GM19043 (cell line): ENCODE measurements around the gene HDAC6.
A peak's percentile ranks its signal among the peaks of the same experiment; 100 is the strongest.

Experiments used
- ATAC-seq: cut with Tn5 transposase; IDR thresholded peaks from one replicate; pipeline ENCODE4 v1.9.1; 2021; ENCODE audit warnings: low read depth; ENCODE audit not compliant: unreplicated experiment

HDAC6 gene

DNA sequence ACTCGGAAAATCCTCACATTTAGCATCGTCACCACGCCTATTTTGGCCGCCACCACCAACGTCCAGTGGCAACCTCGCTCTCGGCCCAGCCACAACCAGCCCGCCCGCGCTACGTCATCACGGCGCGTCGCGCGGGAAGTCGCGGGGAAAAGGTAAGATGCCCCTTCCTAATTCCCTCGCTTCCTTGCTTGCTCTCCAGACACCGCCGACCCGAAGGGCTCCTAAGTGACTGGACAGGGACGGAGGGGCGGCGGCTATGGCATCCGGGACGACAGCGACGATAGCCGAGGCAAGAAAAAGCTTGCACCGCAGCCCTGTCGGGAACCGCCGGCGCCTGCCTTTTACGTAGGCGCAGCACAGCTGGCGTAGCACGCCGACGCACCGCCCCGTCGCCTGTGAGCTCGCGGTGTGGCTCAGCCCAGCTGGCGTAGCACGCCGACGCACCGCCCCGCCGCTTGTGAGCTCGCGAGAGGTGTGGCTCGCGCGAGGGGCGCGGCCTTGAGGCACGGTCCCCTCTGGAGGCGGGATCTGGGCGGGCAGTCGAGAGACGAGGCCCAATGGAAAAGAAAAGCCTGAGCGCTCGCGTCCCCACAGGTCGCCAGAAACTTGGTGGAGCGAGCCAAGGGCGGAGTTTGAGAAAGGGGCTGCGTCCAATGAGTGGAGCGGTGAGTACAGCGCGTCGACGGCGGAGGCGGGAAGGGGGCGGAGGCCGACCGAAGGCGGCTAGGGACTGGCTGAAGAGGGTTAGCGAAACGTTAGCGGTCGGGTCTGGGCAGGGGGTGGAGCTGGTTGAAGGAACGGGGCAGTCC, at the start of gene HDAC6:
Gene HDAC6 (plus strand): TSS at position 788 of the 809 bp plus-strand sequence. CDS start 626 bp downstream, outside the sequence.
- ATAC-seq: peak; percentile 88

DNA sequence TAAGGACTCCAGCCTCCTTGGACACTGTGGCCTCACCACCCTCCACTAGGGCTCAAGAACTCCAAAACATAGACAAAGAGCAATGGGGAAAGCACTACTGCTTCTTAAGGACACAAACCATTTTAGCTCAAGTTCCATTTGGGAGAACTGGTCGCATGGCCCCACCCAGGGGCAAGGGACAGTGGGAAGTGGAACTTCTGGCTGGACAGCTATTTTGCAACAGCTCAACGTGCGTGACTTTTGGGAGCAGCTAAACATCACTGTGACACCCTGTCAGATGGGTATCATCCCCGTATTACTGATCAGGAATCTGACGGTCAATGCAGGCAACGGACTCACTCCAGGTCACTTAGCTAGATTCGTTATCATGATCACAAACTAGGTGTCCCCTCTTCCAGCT, 49.4 kb upstream of the HDAC6 start:
- no peak for ATAC-seq

DNA sequence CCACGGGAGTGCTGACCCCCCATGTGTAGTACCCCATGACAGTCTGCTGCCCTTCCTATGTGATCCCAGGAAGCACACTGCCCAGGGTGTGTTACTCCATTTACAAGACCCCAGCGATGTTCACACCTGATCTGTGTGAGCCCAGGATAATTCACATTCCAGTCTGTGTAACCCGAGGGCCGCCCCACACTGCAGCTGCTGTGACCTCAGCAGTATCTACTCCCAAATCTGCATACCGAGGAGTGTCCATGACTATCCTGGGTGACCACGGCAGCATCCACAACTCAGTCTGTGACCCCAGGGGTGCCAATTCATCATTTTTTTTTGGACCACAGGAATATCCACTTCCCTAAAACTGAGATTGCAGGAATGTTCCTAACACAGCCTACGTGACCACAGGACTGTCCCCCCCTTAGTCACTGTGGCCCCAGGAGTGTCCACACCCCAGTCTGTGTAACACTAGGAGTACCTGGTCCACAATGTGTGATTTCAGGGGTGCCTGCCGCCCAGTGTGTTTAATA, 48.1 kb upstream of the HDAC6 start:
- no peak for ATAC-seq

DNA sequence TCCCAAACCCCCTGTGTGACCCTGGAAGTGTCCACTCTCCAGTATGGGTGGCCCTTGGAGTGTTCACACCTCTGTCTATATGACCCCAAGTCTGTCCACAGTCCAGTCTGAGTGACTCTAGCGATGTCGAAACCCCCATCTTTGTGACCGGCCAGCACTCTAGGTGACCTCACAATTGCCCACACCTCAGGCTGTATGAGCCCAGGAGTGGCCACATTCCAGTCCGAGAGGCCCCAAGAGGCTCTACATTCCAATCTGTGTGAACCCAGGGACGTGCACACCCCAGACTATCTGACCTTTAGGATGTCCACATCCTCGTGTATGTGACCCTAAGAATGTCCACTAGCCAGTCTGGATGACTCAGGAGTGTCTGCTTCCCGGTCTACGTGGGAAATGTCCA, 47.6 kb upstream of the HDAC6 start:
- ATAC-seq: no peak

DNA sequence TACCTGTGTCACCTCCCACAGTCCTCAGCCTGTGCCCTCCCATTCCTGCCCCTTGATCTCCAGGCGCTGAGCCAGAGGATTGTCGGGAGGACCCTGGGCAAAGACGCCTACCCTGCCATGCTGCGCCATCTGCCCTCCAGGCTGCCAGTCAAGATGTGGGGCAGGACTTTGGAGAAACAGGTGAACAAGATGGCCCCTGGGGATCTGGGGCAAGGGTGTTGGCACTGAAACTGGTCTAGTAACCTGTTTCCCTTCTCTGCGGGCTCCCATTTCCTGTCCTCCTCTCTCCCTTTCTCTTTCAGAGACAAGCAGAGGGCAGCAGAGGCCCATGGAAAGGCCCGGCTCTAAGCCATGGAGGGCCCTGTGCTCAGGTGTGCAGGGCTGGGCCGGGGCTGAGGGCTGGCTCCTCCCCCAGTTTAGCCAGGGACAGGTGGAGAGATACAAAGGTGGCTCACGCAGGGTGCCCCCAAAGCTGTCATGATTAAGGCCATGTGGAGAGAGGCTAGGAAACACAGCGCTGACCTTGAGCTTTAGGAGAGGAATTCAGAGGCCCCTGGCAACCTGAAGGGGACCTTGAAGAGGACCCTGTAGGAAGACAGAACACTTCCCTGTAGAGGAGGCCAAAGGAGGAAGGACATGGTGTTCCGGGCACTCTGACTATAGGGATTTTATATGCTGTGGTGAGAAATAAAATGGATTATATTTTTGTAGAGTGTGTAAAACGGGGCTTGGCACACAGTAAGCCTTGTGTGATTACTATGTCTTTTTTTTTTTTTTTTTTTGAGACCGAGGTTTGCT, 40.0 kb upstream of the HDAC6 start, which contains the start of gene GLOD5:
Gene GLOD5 (plus strand): TSS at position 74 of the 798 bp plus-strand sequence. CDS start 44 bp downstream, at position 118.
- ATAC-seq: no peak

DNA sequence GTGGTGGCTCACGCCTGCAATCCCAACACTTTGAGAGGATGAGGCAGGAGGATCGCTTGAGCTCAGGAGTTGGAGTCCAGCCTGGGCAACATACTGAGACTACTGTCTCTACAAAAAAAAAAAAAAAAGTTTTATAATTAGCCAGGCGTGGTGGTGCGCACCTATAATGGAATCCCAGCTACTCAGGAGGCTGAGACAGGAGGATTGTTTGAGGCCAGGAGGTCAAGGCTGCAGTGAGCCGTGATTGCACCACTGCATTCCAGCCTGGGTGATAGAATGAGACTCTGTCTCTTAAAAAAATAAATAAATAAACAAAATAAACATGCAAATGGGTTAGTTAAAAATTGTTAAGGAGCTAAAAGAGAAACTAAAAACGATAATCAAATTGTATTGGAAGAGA, 32.6 kb upstream of the HDAC6 start:
- ATAC-seq: no peak

DNA sequence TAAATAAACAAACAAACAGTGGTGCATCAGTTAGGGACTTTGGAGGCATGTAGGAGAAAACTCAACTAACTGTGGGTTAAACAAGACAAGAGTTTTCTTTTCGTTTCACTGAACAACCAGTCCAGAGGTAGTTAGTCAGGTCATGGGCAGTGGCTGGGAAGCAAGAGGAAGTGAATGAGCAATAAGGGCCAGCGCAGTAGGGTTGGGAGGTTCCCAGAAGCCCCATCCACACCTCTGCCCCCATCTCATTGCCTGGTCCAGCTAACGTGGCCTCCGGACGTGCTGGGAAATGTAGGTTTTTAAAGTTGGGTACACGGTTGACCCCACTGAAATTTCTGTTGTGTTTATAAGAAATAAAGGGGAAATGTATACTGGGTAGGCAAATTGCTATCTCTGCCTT, 31.6 kb upstream of the HDAC6 start:
- ATAC-seq: no peak

DNA sequence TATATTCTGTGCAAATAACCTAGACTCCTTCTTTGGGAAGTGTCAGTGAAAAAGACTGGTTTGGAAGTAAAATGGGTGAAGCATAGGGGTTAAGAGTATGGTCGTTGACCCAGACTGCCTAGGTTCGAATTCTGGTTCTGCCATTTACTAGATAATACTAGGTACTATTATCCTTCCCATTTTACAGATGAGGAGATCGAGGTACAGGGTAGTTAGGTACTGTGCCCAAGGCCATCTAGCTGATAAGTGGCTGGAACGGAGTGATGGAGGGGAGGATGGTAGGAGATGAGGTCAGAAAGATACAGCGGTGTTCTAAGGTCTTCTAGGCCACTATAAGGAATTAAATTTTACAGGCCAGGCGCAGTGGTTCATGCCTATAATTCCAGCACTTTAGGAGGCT, 29.3 kb upstream of the HDAC6 start:
- no peak for ATAC-seq

DNA sequence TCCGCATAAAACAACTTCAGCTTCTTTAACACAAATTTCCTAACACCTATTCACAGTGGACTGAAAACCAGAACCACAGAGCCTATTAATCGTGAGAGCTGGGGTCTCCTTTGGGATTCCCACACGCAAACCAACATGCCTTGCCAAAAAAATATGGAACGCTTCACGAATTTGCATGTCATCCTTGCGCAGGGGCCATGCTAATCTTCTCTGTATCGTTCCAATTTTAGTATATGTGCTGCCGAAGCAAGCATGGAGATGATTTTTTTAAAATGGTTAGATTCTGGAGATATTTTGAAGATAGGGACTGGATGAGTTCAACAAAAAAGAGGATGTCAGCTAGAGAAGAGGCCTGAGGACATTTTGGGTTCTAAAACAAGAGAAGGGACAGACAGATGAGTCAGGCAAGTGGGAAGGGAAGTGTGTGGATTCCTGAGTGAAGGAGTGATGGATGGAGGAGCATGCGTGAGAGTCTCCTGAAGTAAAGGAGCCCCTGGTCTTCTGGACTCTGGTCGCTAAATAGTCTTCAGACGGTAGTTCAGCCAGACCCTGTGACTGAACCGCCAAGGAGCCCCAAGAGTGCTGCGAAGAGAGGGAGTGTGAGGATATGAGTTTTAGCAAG, 24.9 kb upstream of the HDAC6 start:
- no peak for ATAC-seq

DNA sequence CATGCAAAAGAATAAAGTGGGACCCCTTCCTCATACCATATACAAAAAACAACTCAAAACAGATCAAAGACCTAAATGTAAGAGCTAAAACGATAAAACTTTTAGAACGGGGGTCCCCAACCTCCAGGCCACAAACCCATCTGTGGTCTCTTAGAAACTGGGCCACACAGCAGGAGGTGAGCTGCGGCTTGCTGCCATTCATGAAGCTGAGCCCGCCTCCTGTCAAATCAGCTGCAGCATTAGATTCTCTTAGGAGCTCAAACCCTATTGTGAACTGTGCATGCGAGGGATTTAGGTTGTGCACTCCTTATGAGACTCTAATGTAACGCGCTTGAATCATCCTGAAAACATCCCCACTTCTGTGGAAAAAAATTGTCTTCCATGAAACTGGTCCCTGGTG, 22.5 kb upstream of the HDAC6 start:
- no peak for ATAC-seq

DNA sequence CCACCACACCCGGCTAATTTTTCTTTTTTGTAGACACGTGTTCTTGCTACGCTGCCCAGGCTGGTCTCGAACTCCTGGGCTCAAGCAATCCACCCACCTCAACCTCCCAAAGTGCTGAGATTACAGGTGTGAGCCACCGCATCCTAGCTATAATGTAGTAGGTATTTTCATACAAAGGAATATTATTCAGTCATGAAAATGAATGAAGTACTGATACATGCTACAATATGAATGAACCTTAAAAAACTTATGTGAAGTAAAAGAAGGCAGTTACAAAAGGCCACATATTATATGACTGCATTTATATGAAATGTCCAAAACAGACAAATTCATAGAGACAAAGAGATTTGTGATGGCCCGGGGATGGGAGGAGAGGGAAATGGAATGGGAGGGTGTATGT, 20.2 kb upstream of the HDAC6 start:
- no peak for ATAC-seq

DNA sequence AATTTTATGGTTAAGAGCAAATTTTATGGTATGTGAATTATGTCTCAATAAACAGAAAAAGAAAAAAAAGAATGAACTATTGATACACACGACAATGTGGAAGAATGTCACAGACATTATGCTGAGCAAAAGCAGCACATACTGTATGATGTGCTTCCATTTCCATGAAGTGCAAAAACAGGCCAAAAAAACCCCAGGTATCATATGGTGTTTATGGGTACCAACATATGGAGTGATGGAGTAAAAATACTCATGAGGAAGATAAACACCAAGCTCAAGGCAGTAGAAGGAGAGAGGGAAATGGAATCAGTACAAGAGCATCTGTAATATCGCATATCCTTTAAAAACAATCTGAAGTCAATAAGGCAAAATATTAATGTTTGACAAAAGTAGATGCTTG, 19.7 kb upstream of the HDAC6 start:
- no peak for ATAC-seq

DNA sequence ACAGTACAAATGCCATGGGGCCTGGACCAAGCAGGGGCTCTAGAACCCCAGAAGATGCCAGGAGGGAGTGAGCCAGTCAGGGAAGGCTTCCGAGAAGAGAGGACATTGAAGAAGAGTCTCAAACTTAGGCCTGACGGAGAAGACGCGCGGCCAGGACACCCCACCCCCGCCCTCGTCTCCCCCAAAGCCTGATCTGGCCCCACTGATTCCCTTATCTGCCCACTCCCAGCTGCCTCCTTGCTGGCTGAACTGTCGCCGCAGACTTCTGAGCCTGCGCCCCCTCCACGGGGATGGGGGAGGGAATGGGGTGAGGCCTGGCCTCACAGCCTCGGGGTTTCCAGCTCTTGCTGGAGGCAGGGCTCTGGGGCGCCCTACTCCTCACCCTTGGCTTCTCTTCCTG, 19.1 kb upstream of the HDAC6 start:
- ATAC-seq: no peak

DNA sequence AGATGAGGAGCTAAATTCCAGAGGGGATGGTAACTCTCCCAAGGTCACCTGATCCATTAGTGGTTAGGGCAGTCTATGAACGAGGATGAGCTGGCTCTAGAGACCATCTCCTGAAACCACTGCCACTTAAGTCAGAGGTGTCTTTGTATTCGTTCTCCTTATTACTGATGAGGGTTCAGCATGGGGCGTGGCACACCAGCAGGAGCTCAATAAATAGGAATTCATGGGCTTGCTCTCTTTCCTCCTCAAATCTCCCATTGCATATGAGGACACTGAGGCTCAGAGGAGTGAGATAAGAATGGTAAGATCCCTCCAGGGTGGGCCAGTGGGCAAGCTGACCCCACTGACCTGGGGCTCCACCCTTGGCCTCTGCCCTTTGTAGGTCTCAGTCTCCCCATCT, 17.1 kb upstream of the HDAC6 start:
- no peak for ATAC-seq

DNA sequence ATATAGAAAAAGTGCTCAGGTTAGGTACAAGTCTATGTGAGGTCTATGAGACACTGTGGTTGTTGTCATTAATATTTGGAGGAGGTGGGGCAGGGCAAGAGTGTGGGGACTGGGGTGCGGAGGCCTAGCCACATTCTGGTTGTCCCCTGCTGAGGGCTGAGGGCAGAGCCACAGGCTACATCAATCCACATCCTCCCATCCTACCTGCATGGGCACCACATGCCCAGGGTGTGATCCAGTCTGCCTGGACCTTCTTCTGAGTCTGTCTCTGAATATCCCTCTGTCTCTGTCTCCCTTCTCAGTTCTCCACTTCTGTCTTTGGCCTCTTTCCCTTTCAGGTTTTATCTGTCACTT, 16.7 kb upstream of the HDAC6 start:
- no peak for ATAC-seq

DNA sequence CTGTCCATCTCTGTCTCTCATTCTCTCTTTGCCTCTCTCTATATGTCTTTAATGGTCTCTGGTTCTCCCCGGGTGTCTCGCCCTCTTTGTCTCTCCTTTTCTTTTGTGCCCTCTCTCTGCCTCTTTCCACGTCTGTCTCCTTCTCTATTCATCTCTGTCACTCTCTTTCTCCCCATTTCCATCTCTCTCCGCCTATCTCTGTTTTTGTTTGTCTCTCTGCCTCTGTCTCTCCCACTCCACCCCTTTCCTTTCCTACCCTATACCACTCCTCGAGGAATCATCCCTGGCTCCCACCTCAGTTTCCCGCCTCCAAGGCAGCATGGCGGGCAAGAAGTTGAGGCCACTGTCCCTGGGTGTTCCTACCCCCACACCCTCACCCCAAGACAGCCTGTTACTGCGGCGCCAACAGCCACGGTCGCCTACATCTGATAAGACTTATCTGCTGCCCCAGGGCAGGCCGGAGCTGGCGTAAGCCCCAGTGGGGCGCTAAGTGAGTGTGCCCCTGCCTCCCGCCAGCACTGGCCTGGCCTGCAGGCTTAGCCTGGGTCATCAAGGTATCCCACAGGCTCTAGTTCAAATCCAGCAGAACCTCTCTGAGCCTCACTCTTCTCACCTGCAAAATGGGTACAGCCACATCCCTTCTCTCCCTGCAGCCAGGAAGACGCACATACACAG, 16.2 kb upstream of the HDAC6 start:
- no peak for ATAC-seq

DNA sequence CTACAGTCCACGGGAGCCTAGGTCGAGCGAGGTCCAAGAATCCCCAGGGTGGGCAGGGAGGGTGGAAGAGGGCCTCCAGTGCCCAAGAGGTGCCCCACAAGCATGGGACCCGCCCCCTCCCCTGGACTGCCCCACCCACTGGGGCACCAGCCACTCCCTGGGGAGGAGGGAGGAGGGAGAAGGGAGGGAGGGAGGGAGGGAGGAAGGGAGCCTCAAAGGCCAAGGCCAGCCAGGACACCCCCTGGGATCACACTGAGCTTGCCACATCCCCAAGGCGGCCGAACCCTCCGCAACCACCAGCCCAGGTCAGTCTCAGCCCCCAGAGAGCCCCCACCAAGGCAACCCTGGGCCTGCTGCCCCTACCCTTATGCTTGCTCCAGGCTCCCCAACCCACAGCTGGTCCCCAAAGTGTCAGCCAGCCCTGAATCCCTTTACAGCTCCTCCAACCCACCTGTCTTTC, 15.5 kb upstream of the HDAC6 start, which contains the start of gene GATA1:
Gene GATA1 (plus strand): TSS at position 250 of the 460 bp plus-strand sequence. CDS start 4,520 bp downstream, outside the sequence.
- no peak for ATAC-seq

DNA sequence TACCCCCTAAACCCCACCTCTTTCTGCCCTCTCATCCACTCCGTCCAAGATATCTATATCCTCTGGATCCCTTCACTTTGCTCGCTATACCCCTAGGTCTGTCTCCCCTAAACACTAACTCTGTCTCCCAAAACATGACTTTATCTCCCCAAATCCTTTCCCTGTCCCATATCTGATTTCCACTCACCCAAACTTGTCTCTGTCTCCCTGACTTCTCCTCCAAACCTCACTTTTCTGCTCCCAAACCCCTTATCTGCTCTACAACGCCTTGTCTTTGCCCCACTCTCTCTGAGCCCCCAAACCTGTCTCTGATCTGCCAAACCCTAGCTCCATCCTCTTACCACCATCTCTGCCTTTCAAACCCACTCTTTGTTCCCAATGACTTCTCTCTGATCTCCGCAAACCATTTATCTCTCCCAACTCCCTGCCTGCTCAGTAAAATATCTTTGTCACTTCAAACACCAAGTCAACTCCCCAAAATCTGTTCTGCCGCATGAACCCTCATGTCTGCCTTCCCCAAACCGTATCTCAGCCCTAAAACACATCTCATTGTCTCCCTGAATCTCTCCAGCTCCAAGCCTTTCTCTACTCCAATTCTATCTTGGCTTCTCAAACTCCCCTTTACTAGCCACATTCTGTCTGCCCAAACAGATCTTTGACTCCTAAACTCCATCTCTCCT, 14.9 kb upstream of the HDAC6 start:
- no peak for ATAC-seq

DNA sequence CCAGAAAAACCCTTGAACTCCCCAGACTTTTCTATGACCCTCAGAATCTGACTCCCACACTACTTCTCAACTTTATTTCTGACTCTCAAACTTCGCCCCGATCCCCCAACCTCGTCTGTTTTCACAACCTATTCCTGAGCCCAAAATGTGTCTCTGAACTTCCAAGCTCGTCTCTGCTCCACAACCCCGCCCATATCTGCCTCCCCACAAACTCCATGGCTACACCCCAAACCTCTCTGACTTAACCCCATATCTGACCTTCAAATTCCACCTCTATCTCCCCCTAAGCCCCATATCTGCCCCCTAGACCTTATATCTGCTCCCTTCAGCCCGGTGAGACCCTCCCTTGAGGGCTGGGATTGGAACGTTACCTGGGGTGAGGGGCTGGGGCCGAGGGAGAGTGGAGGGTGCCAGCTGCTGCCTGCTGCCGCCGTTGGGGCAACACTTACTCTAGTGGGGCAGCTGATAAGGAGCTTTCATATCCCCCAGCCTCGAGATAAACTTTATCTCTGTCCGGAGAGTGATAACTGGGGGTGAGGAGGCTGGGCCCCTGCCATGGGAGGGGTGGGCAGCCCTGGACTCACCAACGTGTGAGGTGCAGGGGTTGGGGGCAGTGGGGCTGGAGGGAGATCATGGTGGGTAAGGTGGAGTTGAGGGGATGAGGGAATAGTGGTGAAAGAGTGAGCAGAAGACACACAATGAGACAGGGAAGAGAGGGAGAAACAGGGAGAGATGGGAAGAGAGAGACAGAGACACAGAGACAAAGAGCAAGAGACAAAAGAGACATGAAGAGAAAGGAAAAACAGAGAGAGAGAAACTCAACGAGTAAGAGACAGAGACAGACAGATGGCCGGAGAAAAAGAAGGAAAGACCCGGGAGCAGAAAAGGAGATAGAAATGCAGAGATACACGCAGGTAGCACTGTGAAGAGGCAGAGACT, 14.1 kb upstream of the HDAC6 start:
- ATAC-seq: no peak
